Cardiac fibroblast (primary cell): ENCODE measurements around the gene PPP2R2C.

Experiments
- DNase-seq, 2 donors: peaks; one replicate each; pipeline versions ENCODE4 v3.0.0 to v3.0.0-alpha.2; 2010; ENCODE audit warnings: low read depth in 2 of 2
- H3K4me3 ChIP-seq, 2 donors: replicated peaks in 1 of 2; 1 replicate in 1 of 2; 2 replicates in 1 of 2; pipeline ENCODE4 v1.5.1; 2011; ENCODE audit warnings: low read depth in 2 of 2, low read length in 2 of 2, mild to moderate bottlenecking in 2 of 2, moderate library complexity in 1 of 2
- TF ChIP-seq, protein P1 (sequence below): IDR thresholded peaks from one replicate; pipeline ENCODE4 v1.5.1; 2011; ENCODE audit warnings: low read depth, mild to moderate bottlenecking, low read length, inconsistent platforms

The PPP2R2C gene

DNA sequence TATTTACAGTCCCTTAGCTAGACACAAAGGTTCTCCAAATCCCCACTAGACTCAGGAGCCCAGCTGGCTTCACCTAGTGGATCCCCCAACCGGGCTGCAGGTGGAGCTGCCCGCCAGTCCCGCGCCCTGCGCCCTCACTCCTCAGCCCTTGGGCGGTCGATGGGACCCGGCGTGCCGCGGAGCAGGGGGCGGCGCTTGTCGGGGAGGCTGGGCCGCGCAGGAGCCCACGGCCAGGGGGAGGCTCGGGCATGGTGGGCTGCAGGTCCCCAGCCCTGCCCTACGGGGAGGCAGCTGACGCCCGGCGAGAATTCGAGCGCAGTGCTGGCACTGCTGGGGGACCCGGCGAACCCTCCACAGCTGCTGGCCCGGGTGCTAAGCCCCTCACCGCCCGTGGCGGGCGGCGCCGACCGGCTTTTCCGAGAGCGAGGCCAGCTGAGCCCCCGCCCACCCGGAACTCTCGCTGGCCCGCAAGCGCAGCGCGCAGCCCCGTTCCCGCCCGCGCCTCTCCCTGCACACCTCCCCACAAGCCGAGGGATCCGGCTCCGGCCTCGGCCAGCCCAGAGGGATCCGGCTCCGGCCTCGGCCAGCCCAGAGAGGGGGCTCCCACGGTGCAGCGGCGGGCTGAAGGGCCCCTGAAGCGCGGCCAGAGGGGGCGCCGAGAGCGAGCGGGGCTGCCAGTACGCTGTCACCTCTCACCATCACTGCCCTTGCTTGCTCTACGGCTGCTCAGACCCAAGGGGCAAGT, 163.3 kb downstream of the PPP2R2C start:
- no peak overlapping the region for H3K4me3 ChIP-seq
- peak in 1 of 2 donors; percentile 3 for DNase-seq
- TF ChIP-seq, protein P1, sequence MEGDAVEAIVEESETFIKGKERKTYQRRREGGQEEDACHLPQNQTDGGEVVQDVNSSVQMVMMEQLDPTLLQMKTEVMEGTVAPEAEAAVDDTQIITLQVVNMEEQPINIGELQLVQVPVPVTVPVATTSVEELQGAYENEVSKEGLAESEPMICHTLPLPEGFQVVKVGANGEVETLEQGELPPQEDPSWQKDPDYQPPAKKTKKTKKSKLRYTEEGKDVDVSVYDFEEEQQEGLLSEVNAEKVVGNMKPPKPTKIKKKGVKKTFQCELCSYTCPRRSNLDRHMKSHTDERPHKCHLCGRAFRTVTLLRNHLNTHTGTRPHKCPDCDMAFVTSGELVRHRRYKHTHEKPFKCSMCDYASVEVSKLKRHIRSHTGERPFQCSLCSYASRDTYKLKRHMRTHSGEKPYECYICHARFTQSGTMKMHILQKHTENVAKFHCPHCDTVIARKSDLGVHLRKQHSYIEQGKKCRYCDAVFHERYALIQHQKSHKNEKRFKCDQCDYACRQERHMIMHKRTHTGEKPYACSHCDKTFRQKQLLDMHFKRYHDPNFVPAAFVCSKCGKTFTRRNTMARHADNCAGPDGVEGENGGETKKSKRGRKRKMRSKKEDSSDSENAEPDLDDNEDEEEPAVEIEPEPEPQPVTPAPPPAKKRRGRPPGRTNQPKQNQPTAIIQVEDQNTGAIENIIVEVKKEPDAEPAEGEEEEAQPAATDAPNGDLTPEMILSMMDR, result no peak

GRCh38 chr4:6307891-6308290, 164.5 kb downstream of the PPP2R2C start:
- TF ChIP-seq, protein P1, result no peak
- no peak overlapping the region for H3K4me3 ChIP-seq
- no peak for DNase-seq

- no peak for DNase-seq
- H3K4me3 ChIP-seq, result no peak overlapping the region
- TF ChIP-seq, protein P1, result no peak
These were observed 165.2 kb downstream of the PPP2R2C start for GRCh38 chr4:6307230-6307629.

DNA sequence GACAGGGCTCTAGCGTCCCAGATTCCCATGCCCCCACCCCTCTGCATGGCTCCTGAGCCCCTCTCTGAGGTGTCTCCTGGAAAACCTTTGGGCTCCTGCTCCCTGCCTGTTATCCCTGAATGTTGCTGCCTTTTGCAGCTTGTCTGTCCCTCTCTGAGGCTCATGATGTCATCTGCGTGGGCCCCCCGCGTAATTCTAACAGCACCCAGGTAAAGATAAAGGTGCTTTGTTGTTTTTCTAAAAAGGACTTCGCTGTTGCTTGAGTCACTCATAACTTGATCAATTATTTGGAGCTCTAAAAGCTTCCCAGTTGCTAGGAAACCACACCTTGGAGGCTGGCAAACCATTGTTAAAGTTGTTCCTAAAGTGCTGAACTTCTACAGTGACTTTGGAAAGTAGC, 166.1 kb downstream of the PPP2R2C start:
- DNase-seq, result no peak
- no peak overlapping the region for H3K4me3 ChIP-seq
- TF ChIP-seq, protein P1, result no peak

DNA sequence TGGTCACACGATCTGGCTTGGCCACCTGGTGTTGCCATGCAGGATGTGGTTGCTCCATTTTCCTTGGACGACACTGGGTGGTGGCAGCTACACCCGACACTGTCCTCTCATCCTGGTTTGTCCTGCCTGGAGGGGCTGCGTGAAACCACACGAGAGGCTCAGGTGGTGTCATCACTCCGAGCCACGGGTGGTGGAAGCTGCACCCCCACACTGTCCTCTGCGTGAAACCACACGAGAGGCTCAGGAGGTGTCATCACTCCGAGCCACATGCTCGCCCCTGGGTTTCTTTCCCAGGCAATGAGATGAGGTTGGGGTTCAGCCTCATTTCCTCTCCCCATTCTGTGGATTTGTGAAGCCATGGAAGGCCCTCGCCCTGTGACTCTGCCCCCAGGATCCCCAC, 168.5 kb downstream of the PPP2R2C start:
- H3K4me3 ChIP-seq, result no peak overlapping the region
- no peak for DNase-seq
- TF ChIP-seq, protein P1, result no peak

- H3K4me3 ChIP-seq, result no peak overlapping the region
- no peak for DNase-seq
- TF ChIP-seq, protein P1, result no peak
These were observed 169.5 kb downstream of the PPP2R2C start for GRCh38 chr4:6302869-6303268.
